Stimulated activated CD4-positive, alpha-beta T cell treated with anti-CD3 and anti-CD28 coated beads, Interleukin-1b, Interleukin-23, amount 100 ng/mL, for 1 hour (primary cell): ENCODE results near the gene CCDC158.
"Not testable (repeated sequence)": the region's sequence is repeated elsewhere in the genome, so short reads cannot be mapped to it uniquely, and the experiment has no call there.

Source experiments
- DNase-seq, 2 donors: peaks; one replicate each; pipeline ENCODE4 v3.0.0-alpha.2; 2020; ENCODE audit warnings: low read depth in 2 of 2

Gene CCDC158

DNA sequence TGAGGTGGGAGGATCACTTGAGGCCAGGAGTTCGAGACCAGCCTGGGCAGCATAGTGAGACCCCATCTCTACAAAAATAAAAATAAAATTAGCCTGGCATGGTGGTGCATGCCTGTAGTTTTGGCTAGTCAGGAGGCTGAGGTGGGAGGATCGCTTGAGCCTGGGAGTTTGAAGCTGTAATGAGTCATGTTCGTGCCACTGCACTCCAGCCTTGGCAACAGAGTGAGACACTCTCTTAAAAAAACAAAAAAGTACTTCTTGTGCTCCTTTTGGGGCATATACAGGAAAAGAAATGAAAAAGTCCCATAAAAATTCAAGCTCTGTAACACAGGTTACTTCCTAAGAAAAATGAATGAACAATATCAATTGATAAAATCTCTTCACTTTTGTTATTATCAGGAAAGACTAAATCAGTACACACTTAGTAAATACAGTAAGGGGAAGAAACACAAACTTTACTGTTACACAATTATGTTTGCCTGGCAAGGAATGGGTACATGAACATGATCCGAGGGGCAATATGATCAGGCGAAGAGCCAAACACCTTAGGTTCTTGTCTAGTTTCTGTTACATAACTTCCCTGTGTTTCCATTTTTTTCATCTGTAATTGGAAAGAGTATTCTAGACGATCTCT, 46.9 kb downstream of the CCDC158 start:
- no peak for DNase-seq

DNA sequence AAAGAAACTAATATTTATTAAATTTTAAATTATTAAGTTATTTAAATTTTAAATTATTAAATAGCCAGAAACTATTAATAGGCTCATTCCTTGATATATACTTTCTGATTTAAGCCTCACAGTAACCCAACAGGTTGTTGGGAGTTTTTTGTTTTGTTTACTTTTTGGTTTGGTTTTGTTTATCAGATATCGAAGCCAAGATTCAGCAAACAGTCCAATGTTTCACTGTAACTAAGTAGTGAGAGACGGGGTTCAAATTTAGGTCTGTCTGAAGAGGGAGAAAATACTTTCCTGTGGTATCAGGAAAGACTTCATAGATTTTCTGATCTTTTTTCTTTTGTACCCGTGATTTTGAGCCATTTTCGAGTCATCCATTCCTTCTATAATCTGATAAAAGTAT, 54.2 kb downstream of the CCDC158 start:
- DNase-seq = no peak

DNA sequence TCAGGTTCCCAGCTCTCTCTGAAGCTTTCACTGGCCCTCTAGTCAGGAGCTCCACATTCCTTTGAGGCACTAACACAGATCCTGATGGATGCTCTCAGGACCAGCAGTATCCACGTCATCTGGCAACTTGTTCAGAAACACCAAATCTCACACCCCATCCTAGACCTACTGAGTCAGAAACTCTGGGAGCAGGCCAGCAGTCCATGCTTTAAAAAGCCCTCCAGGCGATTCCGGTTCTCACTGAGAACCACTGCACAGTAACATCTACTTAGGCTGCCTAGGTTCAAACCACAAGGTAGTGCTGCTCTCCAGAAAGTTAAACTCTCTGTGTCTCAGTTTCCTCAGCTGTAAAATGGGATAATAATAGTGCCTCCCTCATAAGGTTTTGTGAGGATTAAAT, 55.3 kb downstream of the CCDC158 start:
- no peak for DNase-seq

DNA sequence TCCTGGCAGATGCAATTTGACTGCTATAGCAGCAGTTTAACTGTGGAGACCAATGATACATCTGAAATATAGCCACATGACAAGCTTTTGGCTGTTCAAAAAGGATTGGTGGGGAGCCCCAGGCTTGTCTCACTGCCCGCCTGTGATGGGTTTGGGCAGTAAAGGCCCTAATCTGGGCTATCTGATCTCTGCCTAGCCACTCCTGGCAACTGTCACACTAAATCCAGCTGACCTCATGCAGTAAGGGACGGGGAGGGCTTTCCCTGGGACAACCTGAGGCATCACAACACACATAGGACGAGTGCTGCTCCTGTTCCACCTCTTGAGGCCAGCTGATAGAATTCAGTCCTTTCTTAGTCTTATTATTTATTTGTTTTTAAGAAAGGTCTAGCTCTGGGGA, 56.2 kb downstream of the CCDC158 start:
- no peak for DNase-seq

DNA sequence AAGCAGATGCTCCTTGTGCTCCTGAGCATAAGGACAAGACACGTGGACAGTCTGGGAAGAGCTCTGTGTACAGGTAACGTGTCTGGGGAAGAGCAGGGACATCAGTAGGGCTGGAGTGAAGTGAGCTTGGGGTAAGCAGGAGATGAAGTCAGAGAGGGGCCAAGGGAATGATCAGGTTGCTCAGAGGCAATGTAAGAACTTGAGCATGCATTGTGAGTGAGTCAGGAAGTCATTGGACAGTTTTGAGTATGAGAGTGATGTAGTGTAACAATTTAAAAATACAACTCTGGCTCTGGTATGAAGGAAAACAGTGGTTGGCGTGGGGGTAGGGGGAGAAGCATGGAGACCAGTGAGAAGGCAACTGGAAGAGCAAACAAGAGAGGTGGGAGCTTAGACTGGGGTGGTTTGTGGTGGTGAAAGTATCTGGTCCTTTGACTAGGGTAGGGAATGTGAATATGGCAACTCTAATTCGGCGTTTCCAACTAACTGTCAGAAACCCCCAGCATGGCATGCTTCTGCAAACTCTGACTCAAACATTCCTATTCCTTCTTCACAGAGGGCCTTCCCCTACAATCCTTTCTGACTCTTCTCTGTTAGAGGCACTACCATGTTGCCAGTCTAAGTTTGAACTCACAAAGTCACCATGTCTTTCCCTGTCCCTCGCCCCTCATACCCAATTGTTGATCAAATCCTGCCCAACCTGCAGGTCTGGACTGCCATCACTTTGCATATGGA, 57.2 kb downstream of the CCDC158 start:
- DNase-seq = no peak

DNA sequence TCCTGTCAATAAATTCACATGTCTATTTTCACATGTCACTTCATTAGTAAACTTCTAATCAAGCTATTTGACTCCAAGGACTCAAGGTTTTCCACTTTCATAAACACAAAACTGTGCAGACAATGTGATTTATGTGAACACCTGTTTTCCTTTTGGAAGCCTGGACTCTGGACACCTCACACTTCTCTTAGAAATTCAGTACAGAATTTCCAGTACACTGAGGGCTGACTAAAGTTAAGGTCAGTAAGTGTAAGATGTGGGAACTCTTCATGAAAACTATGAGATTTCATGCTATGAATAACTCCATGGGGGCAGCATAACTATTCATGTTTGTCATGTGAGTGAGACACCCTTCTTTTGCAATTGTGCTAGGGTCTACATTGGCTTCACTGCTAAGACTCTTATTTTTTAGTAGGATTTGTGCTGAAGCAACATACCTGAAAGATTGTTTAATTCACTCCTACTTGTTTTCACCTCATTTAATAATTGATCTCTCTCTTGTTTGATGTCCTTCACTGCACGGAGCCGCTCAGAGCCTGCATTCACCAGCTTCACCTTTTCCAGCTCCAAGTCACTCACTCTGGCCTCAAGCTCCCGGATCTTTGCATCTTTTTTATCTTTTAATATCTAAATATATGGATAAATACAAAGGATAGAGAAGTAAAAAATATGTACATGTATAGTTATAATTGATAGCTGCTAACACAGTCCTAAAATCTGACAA, 59.1 kb downstream of the CCDC158 start:
- no peak for DNase-seq

DNA sequence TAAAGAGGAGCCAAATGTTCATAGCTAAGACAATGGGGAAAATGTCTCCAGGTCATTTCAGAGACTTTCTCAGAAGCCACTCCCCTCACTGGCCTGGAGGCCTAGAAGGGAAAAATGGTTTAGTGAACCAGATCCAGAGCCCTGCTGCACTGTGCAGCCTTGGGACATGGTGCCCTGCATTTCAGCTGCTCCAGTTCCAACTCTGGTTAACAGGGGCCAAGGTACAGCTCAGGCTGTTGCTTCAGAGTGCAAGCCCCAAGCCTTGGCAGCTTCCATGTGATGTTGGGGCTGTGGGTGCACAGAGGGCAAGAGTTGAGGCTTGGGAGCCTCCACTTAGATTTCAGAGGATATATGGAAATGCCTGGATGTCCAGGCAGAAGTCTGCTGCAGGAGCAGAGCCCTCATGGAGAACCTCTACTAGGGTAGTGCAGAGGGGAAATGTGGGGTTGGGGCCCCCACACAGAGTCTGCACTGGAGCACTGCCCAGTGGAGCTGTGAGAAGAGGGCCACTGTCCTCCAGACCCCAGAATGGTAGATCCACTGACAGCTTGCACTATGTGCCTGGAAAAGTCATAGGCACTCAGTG, 61.0 kb downstream of the CCDC158 start:
- DNase-seq = not testable (repeated sequence)

DNA sequence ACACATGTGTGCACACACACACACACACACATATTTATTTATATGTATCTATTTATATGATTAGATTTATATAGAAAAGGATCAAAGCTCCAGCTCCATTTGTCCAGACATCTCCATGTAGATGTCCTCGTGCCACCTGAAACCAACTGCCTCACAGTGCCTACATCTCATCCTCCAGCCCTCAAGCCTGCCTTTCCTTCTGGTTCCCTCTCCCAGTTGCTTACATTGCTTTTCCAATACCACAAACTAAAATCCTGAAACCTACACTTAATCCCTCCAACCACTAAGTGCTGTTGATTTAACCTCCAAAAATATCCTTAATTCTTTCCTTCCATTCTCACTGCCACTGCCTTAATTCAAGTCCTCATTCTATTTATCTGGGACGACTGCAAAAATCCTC, 63.0 kb downstream of the CCDC158 start:
- DNase-seq = no peak

DNA sequence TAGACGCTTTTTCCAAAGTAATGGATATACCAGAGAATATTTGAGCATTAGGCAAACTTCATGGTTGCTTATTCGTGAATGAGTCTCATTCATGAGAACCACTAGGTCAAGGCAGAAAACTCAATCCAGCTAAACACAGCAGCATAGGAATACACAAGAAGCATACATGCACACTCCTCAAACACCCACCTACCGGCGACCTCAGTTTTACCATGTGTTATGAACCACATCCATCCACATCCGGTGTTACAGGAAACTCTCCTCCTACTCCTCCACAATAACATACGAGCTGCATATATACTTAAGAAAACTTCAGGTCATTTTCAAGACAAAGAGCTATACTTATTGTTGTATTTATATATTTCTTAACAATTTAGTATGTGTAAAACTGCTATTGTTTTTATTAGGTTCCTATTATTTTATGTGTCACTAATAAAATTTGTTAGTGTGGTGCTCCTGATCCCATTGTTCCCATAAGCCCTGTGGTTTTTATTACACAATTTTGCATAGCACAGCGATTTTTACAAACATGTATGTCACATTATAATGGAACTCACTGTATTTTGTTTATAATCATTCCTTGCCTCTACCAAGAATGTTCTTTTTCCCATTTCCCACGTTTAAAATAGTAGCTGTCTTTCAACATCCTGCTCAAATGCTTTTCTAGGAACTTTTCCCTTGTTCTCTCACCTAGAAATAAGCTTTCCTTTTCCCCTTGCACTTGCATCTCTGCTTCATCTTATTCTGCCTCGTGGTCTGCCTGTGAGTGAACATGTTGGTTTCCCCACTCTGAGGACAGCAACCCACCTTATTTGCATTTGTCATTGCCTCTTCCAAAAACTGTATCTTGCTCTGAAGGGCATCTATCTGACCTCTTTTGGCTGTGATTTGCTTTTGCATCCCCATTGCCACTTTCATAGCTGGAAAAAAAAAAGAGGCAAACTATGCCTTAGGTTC, 66.1 kb downstream of the CCDC158 start:
- DNase-seq = no peak

DNA sequence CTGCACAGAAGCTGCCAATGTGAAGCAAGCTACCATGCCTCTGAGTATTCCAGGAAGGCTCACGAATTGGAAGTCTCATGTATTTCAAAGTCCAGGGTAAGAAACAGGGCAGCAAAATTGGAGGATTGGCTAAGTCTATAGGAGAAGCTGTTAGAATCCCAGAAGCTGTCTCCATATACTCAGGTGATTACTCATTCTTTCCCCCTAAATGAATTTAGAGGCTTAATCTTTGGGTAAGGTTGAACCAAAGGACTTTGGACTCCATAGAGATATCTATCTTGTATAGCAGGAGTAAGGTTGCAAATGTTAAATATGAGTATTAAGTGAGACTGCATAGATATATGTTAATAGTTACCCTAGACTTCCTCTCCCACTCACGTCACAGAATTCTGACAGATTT, 78.1 kb downstream of the CCDC158 start:
- no peak for DNase-seq

DNA sequence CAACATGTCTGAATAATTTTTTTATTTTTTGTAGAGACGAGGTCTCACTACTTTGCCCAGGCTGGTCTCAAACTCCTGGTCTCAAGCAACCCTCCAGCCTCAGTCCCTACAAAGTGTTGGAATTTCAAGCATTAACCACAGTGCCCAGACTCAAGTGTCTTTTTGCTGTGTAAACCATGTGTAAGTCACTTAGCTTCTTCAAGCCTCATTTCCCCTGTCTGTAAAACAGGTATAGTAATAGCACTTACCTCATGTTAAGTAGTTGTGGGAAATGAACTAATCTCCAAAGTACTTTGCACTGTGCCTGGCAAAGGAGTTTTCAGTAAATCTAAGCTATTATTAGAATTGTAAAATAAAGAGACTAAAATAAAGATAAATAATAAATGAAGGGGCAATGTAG, 78.8 kb downstream of the CCDC158 start:
- no peak for DNase-seq

DNA sequence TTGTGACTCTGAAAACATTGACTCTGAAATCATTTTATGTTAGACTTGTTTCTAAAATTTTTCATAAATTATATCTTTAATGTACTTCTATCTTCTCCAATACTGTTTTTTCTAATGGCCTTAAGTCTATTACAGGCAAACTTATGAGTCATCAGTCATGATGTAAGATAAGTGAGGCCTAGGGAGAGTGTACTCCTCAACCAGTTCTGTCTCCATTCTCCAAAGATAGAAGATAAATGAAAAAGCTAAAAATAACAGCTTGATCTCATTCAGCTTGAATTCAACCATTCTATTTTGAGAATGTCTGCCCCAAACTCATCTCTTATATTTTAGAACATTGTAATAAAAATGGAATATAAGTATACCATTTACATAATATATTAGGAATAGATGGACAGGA, 79.9 kb downstream of the CCDC158 start:
- no peak for DNase-seq

DNA sequence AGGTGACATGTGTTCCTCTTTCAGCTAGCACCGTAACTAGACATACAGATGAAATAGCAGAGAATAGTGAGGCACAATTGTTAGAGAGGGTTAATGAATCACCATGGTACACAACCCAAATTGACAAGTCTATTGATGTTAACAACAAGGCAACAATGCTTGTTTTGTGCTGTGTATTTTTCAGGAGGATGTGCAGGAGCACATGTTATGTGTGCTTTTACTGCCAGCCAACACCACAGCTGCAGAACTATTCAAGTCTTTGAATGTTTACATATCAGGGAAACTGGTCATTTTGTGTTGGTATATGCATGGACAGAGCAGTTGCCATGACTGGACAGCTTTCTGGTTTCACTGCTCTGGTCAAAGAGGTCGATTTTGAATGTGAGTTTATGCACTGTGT, 81.6 kb downstream of the CCDC158 start:
- DNase-seq = no peak

DNA sequence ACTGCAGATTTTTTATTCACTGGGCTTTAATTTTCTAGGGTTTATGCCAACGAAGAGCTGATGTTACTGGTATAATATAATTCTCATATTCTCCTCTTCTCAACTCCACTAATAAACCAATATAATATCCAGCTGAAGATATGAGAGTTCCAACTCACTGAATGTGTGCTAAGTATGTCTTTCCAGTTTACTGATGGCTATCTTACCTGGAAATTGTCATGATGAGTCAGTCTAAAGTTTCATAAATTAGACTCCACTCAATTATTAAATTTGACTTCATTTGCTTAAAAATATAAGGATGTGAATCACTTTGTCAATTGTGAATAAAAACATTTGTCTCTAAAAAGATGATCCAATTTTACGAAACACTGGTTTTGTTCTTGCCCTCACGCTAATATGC, 86.1 kb downstream of the CCDC158 start:
- no peak for DNase-seq

DNA sequence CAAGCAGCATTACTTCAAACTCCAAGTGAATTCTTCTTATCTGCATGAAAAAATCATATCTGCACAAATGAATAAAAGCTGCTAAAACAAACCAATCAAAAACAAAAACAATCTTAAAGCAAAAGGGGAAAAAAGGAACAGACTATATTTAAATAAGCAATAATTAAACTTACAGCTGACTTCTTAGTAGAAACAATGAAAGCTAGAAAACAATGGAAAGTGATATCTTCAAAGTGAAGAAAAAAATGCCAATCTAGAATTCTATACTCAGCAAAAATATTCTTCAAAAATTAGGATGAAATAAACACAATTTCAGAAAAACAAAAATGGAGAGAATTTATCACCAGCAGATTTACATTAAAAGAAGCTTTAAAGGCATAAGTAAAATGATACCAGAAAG, 94.4 kb downstream of the CCDC158 start:
- no peak for DNase-seq

DNA sequence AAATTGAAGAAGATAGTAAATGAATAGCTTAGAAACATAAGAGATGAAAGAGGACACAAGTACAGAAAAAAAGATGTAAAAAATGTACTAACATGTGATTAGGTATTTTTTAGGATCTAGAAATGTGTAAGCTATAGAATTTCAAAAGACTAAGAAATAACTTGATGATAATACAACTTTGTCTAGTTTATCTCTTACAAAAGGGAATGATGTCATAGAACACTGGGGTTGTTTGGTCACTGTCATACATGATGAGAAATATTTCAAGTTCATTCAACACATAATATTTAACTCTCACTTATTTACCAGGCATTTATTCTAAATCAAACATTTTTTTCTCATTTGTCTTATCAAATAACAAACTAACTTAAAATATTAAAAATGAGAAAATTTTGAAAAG, 95.9 kb downstream of the CCDC158 start:
- DNase-seq = no peak

DNA sequence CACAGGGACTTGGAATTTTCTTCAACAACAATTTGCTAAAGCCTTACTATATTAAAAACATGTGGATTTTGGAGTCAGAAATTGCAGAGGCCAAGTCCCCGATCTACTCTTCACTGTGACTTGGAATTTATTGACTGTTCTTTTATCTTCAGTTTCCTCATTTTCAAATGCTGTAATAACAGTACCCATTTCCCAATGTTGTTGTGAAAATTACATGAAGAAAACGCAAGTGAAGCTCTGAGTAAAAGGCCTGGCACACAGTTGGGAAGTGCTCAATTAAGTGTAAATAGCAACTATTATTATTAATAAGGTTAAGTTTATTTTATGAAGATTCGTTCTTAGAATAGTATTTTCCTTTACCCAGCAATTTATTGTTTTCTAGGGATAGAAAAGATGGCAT, 98.7 kb downstream of the CCDC158 start:
- no peak for DNase-seq

DNA sequence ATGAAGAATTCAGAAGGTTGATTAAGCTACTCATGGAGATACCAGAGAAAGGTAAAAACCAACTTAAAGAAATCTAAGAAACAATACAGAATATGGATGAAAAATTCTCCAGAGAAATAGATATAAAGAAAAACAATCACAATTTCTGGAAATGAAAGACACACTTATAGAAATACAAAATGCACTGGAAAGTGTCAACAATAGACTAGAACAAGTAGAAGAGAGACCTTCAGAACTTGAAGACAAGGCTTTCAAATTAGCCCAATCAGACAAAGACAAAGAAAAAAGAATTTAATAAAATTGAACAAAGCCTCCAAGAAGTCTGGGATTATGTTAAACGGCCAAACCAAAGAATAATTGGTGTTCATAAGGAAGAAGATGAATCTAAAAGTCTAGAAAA, 104.8 kb downstream of the CCDC158 start:
- DNase-seq = no peak

DNA sequence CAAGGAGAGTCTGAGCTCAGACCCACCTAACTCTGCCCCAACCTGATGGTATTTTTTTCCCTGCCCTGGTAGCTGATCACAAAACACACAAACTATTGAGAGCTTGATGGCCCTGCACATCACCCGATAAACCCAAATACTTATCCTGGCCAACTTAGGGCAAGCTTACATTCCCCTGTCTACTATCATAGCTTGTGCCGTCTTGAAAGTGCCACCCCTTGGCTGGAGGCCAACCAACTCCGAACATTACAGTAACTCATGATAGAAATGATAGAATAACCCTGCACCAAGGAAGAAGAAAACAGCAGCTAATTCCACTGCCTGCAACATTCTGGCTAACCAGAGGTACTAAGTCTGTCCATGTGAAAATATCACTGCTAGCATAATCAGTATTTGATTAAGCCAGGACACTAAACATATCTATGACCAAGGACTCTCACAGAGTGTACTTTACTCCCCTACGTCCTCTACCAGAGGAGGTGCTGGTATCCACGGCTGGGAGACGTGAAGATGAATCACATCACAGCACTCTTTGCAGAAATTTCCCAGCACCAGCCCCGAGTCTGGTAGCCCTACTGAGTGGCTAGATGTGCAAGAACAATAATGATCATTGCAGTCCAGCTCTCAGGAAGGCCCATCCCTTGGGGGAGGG, 105.5 kb downstream of the CCDC158 start:
- no peak for DNase-seq

DNA sequence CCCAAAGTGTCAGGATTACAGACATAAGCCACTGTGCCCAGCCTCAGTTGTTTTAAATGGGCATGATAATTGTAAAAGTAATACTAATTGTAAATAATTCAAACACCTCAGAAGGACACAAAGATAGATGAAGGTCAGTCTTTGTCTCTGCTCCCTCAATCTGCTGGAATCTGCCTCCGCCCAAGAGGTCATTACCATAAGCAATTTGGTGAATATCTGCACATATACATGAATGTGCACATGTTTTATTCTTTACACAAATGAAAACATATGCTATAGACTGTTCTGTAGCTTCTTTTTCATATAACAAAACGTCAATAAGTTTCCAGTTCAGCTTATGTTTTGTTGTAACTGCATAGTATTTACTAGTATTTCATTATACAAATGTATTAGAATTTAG, 107.4 kb downstream of the CCDC158 start:
- no peak for DNase-seq

DNA sequence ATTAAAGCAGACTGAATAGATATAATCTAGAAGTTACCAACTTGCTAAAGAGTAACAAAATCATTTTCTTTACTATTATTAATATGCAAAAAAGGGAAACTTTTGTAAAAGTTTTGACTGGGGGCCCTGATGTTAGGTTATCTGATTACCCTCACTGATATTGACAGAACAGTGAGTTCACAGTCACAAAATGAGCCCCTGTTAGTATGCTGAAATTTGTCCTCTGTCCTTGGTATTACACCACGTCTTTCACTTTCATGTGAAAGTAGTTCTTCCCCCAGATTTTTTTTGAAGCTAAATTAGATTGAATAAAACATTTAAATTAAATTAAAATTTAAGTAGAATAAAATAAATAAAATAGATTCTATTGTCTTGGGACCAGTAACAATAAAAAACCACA, 108.5 kb downstream of the CCDC158 start:
- DNase-seq = no peak
